NCI-H82 treated with DMSO at 0.1 percent for 48 hours (cell line): ENCODE data around the gene CDC42EP4.
"Not testable (repeated sequence)": the region's sequence is repeated elsewhere in the genome, so short reads cannot be mapped to it uniquely, and the experiment has no call there.

ENCODE experiments used
- DNase-seq: peaks from one replicate; lab custom pipeline; 2025; ENCODE audit not compliant: unreplicated experiment; lab: John Stamatoyannopoulos, UW

The CDC42EP4 gene

GRCh38 chr17:73323409-73324159, 11.8 kb upstream of the CDC42EP4 start:
- DNase-seq: no peak

GRCh38 chr17:73320601-73321264, 8.9 kb upstream of the CDC42EP4 start:
- no peak for DNase-seq

- no peak for DNase-seq
Measured at GRCh38 chr17:73319766-73320165, 8.0 kb upstream of the CDC42EP4 start.

GRCh38 chr17:73318836-73319235, 7.0 kb upstream of the CDC42EP4 start:
- DNase-seq: no peak

DNA sequence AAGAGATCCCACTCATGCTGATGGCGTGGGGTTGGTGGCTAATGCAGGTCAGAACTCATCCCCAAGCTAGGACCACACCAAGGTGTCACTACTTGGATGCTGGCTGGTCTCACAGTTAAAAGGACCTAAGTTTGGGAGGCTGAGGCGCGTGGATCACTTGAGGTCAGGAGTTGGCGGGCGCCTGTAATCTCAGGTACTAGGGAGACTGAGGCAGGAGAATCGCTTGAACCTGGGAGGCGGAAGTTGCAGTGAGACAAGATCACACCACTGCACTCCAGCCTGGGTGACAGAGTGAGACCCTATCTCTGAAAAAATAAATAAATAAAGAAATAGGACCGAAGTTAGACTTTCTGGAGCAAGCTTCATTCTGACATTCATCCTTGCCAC, 6.6 kb upstream of the CDC42EP4 start:
- no peak for DNase-seq

GRCh38 chr17:73317513-73318426, 6.0 kb upstream of the CDC42EP4 start:
- no peak for DNase-seq

GRCh38 chr17:73316919-73317505, 5.2 kb upstream of the CDC42EP4 start:
- DNase-seq: no peak

DNA sequence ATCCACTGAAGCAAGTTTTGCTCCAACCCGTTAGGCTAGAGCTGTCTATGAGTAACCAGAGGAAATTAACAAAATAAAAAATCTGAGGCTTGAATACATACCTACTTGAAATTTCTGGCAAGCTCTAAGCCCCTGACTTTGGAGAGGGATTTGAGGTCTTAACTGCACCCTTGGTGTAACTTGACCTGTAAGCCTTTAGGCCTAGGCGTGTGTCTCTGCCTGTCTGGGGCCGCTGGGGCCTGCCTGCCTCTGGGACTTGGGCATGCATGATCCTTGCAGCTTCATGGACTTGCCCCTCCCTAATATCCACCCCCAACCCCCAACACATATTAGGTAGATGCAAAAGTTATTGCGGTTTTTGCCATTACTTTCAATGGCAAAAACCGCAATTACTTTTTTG, 3.7 kb upstream of the CDC42EP4 start:
- DNase-seq: no peak

DNA sequence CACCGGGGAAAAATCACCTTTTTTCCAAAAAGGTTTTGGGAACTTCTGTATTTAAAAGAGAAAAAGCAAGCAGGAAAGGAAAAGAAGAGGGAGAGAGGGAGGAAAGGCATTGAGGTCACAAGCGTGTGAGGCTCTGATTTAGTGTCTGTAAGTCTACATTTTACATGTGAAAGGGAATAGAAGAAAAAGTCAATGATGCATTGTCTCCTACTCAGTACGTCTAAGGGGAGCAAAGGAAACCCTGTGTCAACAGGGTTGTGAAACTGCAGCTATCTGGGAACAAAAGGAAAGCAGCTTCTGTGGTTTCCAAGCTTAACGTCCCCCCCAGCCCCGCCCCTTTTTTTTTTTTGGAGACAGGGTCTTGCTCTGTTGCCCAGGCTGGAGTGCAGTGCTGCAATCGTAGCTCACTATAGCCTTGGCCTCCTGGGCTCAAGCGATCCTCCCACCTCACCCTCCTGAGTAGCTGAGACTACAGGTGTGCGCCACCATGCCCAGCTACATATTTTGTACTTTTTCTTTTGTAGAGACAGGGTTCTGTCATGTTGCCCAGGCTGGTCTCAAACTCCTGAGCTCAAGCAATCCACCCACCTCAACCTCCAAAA, 1.8 kb upstream of the CDC42EP4 start:
- no peak for DNase-seq

DNA sequence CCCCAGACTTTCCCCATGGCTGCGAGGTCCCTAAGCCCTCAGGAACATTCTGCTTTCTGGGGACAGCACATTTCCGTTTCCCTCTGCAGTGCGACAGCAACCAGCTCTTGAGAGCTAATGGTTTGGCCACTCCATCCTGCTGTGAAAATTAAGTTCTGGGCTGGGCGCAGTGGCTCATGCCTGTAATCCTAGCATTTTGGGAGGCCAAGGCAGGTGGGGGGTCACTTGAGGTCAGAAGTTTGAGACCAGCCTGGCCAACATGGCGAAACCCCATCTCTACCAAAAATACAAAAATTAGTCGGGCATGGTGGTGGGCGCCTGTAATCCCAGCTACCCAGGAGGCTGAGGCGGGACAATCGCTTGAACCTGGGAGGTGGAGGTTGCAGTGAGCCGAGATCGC, 1.1 kb upstream of the CDC42EP4 start:
- not testable (repeated sequence) for DNase-seq

DNA sequence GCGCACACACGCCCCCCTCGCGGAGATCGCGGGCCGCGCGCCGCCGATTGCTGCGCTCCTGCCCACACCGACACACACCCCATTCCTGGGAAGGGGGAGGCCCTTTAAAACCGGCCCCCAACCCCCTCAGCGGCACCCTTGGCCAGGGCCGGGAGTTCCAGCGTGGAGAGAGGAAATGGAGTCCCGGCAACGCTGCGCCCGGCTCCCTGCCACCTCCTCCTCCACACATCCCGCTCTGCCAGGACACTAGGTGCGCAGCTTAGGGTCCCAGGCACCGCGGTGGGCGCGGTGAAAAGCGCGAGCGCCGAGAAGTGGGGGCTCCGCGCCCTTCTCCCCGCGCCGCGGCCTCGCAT, 397 bp downstream of the CDC42EP4 start:
- DNase-seq: no peak

- DNase-seq: peak; percentile 57
Measured at GRCh38 chr17:73309727-73310596, 1.8 kb downstream of the CDC42EP4 start.

DNA sequence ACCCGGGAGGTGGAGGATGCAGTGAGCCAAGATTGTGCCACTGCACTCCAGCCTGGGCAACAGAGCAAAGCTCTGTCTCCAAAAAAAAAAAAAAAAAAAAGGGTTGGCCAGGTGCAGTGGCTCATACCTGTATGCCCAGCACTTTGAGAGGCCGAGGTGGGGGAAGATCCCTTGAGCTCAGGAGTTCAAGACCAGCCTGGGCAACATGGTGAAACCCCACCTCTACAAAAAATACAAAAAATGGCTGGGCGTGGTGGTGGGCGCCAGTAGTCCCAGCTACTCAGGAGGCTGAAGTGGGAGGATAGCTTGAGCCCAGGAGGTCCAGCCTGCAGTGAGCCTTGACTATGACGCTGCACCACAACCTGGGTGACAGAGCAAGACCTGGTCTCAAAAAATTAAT, 2.8 kb downstream of the CDC42EP4 start:
- not testable (repeated sequence) for DNase-seq

DNA sequence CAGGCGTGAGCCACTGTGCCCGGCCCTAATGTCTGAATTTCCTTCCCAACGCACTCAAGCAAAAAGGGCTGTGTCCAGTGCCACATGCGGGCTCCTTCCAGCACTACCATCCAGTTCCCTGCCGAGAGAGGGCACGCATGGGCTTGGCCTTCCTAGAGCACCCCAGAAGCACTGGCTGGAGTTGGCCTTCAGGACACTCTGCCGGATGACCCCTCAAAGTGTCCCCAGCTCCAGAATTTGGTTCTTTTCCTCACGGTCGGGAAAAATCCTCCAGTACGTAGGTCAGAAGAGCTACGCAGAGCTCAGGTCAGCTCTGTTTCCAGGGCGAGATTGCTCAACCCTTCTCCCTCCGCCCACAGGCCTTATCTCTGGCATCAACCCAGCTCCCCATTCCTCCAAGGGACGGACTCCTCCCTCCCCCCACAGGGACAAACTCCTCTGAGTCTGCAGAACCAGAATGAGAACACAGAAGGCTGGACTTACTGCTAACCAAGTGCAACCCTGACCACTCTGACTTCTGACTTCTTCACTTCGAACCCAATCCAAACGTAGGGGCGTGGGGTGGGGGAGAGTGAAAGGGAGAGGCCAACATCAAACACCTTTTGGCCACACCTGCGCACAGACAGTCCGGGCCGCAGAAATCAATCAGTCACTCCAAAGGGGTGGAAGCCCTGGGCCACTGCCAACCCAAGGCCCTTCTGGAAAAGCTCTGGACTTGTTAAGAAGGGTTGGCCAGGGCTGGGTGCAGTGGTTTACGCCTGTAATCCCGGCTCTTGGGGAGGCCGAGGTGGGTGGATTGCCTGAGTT, 3.6 kb downstream of the CDC42EP4 start:
- no peak for DNase-seq

DNA sequence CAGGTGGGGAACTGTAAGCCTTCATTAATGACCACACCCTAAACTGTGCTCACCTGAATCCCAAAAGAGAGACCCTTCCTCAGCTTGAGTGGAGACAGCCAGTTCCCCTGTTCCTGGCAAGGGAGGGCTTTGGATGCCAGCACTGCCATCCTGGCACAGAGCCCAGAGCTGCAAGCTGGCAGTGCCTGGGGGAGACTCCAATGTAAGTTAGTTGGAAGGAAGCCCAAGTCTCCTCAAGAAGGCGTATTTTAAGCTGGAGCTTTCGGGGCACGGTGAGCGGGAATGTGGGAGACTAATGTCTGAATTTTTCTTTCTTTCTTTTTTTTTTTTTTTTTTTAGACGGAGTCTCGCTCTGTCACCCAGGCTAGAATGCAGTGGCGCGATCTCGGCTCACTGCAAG, 4.7 kb downstream of the CDC42EP4 start:
- no peak for DNase-seq

- no peak for DNase-seq
Measured at GRCh38 chr17:73305845-73306836, 5.7 kb downstream of the CDC42EP4 start.

GRCh38 chr17:73304971-73305812, 6.6 kb downstream of the CDC42EP4 start:
- no peak for DNase-seq
